ENCODE measurements around the gene C19orf85.

GRCh38 chr19:55435020-55435419 is 29.5 kb downstream of the C19orf85 start:
- TF ChIP-seq EZH2 (IDR thresholded peaks at IDR 0.05; ENCODE audit: borderline replicate concordance, low read depth, low read length, severe bottlenecking) (no peak), CTCF (IDR thresholded peaks at IDR 0.05; ENCODE audit: borderline replicate concordance, extremely low read depth, low read length, poor library complexity, severe bottlenecking) (no peak)
